ENCODE measurements around the gene ATOX1. TPM values are rescaled to one million over a fixed set of nuclear protein-coding genes. Genes with fewer than 3 reads are reported as not detected.

The ATOX1 gene
- total RNA-seq, 4 donors from 2014 or later, result 43.7 to 108 (median 98.5) TPM

- no peak for TF ChIP-seq EP300 (IDR thresholded peaks at IDR 0.05)
- TF ChIP-seq CTCF (IDR thresholded peaks at IDR 0.05), result no peak
- no peak for TF ChIP-seq POLR2A (IDR thresholded peaks at IDR 0.05)
Observed at GRCh38 chr5:151766975-151767374, 8.5 kb upstream of the ATOX1 start.

GRCh38 chr5:151764801-151765200 is 6.4 kb upstream of the ATOX1 start:
- Histone ChIP-seq H3K27me3 (no peaks in the 10 kb centered on the region), H3K4me1 (peaks cover 0 to under 1% (median 0%) of the 10 kb centered on the region in 4 donors), H3K27ac (no peak overlapping the region), H3K4me3 (no peak overlapping the region), H3K36me3 (no peaks in the 10 kb centered on the region), H3K9me3 (no peaks in the 10 kb centered on the region)
- no peak for DNase-seq (ENCODE audit: low spot score in 2 of 2)
- TF ChIP-seq POLR2A (IDR thresholded peaks at IDR 0.05) (no peak), EP300 (IDR thresholded peaks at IDR 0.05) (no peak), CTCF (IDR thresholded peaks at IDR 0.05) (no peak)

More at GRCh38 chr5:151766975-151767374, 8.5 kb upstream of the ATOX1 start:
- H3K36me3 ChIP-seq, result no peaks in the 10 kb centered on the region
- H3K4me1 ChIP-seq, result peaks cover 0 to 7% (median 5%) of the 10 kb centered on the region in 4 donors
- DNase-seq (ENCODE audit: low spot score in 2 of 2), result no peak
- no peaks in the 10 kb centered on the region for H3K9me3 ChIP-seq
- no peak overlapping the region for H3K4me3 ChIP-seq
- no peaks in the 10 kb centered on the region for H3K27me3 ChIP-seq
- no peak overlapping the region for H3K27ac ChIP-seq

- Histone ChIP-seq H3K4me3 (peak overlapping the region; percentile 55 to 95 (median 83)), H3K4me1 (peaks cover 4 to 40% (median 21%) of the 10 kb centered on the region in 4 donors), H3K27ac (peak overlapping the region; percentile 61 to 96 (median 87)), H3K9me3 (no peaks in the 10 kb centered on the region), H3K36me3 (peaks cover 0 to 3% (median 0%) of the 10 kb centered on the region in 3 donors), H3K27me3 (no peaks in the 10 kb centered on the region)
- no peak for DNase-seq (ENCODE audit: low spot score in 2 of 2)
- 0% methylated on average over 11 of the region's 11 CpGs for WGBS, 2 donors
- TF ChIP-seq EP300 (IDR thresholded peaks at IDR 0.05), result no peak
- TF ChIP-seq CTCF (IDR thresholded peaks at IDR 0.05), result no peak
- no peak for TF ChIP-seq POLR2A (IDR thresholded peaks at IDR 0.05)
Observed at GRCh38 chr5:151758141-151758429, 346 bp downstream of the ATOX1 start.

- H3K27ac ChIP-seq, result peak overlapping the region; percentile 61 to 96 (median 87)
- H3K9me3 ChIP-seq, result no peaks in the 10 kb centered on the region
- peaks cover 4 to 40% (median 21%) of the 10 kb centered on the region in 4 donors for H3K4me1 ChIP-seq
- peak overlapping the region; percentile 55 to 95 (median 83) for H3K4me3 ChIP-seq
- DNase-seq (ENCODE audit: low spot score in 2 of 2), result no peak
- 18 to 20% methylated on average over 9 of the region's 9 CpGs for WGBS, 2 donors
- no peaks in the 10 kb centered on the region for H3K27me3 ChIP-seq
- TF ChIP-seq EP300 (IDR thresholded peaks at IDR 0.05), result no peak
- no peak for TF ChIP-seq CTCF (IDR thresholded peaks at IDR 0.05)
- no peak for TF ChIP-seq POLR2A (IDR thresholded peaks at IDR 0.05)
- peaks cover 0 to 7% (median 0%) of the 10 kb centered on the region in 3 donors for H3K36me3 ChIP-seq
Observed at GRCh38 chr5:151757233-151758140, 944 bp downstream of the ATOX1 start.

- Histone ChIP-seq H3K27ac (no peak overlapping the region), H3K27me3 (no peaks in the 10 kb centered on the region), H3K36me3 (peaks cover 0 to 10% (median 0%) of the 10 kb centered on the region in 3 donors), H3K4me3 (no peak overlapping the region), H3K9me3 (no peaks in the 10 kb centered on the region), H3K4me1 (peaks cover 4 to 40% (median 21%) of the 10 kb centered on the region in 4 donors)
- 87 to 88% methylated on average over 3 of the region's 3 CpGs for WGBS, 2 donors
- DNase-seq (ENCODE audit: low spot score in 2 of 2), result no peak
- TF ChIP-seq EP300 (IDR thresholded peaks at IDR 0.05), result no peak
- TF ChIP-seq POLR2A (IDR thresholded peaks at IDR 0.05), result no peak
- TF ChIP-seq CTCF (IDR thresholded peaks at IDR 0.05), result no peak
Observed at GRCh38 chr5:151755383-151755782, 3.0 kb downstream of the ATOX1 start.
